GM12892 (cell line): ENCODE results near the gene TRIM60.
"Not testable (repeated sequence)": the region's sequence is repeated elsewhere in the genome, so short reads cannot be mapped to it uniquely, and the experiment has no call there.

Experiments
- POLR2A ChIP-seq: IDR thresholded peaks from 2 replicates; pipeline ENCODE4 v1.6.1; 2011; ENCODE audit warnings: low read depth, low read length, control low read depth
- POLR2AphosphoS5 ChIP-seq: IDR thresholded peaks from 2 replicates; pipeline ENCODE4 v1.6.1; 2011; ENCODE audit warnings: low read depth, low read length, control low read depth

DNA sequence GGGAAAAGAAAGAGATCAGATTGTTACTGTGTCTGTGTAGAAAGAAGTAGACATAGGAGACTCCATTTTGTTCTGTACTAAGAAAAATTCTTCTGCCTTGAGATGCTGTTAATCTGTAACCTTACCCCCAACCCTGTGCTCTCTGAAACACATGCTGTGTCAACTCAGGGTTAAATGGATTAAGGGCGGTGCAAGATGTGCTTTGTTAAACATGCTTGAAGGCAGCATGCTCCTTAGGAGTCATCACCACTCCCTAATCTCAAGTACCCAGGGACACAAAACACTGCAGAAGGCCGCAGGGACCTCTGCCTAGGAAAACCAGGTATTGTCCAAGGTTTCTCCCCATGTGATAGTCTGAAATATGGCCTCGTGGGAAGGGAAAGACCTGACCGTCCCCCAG, 29.8 kb upstream of the TRIM60 start:
- TF ChIP-seq POLR2A, POLR2AphosphoS5: not testable (repeated sequence)
